ENCODE results near the gene GLYATL1B. TPM values are rescaled to one million over a fixed set of nuclear protein-coding genes. Genes with fewer than 3 reads are reported as not detected.

GLYATL1B gene
- total RNA-seq, 1 donor from 2014 or later, result not detected

DNA sequence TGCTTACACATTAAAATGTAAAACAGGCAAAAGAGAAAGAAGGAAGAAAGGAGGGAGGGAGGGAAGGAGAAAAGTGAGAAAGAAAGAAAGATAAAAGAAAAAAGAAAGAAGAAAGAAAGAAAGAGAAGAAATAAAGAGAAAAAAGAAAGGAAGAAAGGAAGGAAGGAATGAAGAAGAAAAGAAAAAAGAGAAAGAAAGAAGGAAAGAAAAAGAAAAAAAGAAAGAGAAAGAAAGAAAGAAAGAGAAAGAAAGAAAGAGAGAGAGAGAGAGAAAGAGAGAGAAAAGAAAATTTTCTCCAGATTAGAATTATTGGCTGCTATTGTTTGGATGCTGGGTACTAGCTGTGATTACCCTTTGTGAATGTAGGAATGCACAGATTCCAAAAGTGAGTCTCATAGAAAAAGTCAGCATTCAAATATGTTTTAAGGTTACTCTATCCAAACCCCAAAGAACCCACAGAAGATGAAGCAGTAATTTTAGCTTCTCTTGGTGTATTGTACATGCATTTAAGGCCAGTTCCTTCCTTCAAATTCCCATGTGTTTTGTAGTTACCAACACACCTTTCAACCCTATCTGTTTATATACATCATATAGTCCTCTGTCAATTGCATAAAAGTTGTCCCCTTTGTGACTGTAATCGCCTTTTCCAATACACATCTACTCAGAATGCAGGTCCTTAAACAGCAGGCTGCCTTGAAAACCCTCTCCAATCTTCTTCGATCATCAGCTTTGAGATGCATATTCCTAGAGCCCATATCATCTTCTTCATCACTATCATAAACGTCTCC lies 55.8 kb downstream of the GLYATL1B start:
- no peaks in the 10 kb centered on the region for H3K27me3 ChIP-seq (ENCODE audit: control insufficient read depth, insufficient read depth, low read length)
- DNase-seq (ENCODE audit: low read depth) (peak; percentile 20), FAIRE-seq (no peak)
- no peaks in the 10 kb centered on the region for H3K36me3 ChIP-seq (ENCODE audit: control insufficient read depth, insufficient read depth, low read length)
- TF ChIP-seq, protein P1, sequence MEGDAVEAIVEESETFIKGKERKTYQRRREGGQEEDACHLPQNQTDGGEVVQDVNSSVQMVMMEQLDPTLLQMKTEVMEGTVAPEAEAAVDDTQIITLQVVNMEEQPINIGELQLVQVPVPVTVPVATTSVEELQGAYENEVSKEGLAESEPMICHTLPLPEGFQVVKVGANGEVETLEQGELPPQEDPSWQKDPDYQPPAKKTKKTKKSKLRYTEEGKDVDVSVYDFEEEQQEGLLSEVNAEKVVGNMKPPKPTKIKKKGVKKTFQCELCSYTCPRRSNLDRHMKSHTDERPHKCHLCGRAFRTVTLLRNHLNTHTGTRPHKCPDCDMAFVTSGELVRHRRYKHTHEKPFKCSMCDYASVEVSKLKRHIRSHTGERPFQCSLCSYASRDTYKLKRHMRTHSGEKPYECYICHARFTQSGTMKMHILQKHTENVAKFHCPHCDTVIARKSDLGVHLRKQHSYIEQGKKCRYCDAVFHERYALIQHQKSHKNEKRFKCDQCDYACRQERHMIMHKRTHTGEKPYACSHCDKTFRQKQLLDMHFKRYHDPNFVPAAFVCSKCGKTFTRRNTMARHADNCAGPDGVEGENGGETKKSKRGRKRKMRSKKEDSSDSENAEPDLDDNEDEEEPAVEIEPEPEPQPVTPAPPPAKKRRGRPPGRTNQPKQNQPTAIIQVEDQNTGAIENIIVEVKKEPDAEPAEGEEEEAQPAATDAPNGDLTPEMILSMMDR (IDR thresholded peaks at IDR 0.05; ENCODE audit: insufficient read depth, low read length, severe bottlenecking), result no peak
- peak overlapping the region; percentile 86 for H3K4me3 ChIP-seq (ENCODE audit: low read depth, low read length)

DNA sequence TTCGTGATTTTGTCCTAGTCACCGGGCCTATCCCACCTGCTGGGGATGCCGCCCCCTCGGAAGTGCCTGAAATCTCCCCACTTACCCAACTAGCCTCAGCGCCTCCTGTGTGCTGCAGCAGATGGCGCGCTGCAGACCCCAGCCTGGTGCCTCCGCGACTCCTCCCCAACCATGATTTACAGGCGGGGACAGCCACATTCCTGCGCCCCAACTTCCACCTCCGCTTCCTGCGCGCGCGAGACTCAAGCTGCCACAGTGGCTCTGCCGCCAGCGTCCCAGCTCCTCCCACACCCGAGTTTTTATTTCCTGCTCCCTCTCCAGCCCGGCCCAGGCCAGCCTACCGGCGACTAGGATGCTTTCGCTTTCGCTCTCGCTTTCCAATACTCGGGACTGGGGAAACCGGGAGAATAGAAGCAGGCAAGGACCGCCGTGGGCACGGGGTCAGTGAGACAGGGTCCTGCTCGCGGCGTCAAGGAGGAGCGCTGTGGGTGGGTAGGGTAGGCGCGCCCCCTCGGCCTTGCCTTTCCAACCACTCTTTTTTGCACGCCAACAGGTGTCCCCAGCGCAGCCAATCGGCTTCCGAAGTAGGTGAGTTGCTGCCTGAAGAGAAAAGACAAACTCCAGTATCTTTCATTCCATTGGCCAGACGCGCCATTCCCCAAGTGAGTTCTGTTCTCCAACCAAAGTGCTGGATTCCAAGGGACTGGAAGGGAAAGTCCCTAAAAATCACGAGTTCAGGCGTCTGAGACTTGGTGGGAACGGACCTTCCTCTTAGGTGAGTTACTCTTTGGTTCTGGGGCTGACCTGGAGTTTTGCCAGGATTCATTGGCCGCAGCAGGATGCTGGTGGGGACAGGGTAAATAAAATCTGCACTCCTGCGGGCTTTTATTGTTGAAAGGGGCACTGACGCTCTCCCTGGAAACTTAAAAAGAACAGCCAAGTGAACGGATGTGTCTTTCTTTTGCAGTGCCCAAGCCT lies 56.7 kb downstream of the GLYATL1B start, which contains the start of gene FAM111A:
Gene FAM111A (plus strand): TSS at position 327 of the 978 bp plus-strand sequence. CDS start 6,017 bp downstream, outside the sequence.
- H3K4me3 ChIP-seq (ENCODE audit: low read depth, low read length), result peak within 1 kb of the TSS; percentile 86
- DNase-seq (ENCODE audit: low read depth) (peak; percentile 93), FAIRE-seq (peak; percentile 28)
- TF ChIP-seq, protein P1 (IDR thresholded peaks at IDR 0.05; ENCODE audit: insufficient read depth, low read length, severe bottlenecking), result peak; percentile 15
- H3K27me3 ChIP-seq (ENCODE audit: control insufficient read depth, insufficient read depth, low read length), result no peaks in the 10 kb centered on the region
- no peaks in the 10 kb centered on the region for H3K36me3 ChIP-seq (ENCODE audit: control insufficient read depth, insufficient read depth, low read length)

DNA sequence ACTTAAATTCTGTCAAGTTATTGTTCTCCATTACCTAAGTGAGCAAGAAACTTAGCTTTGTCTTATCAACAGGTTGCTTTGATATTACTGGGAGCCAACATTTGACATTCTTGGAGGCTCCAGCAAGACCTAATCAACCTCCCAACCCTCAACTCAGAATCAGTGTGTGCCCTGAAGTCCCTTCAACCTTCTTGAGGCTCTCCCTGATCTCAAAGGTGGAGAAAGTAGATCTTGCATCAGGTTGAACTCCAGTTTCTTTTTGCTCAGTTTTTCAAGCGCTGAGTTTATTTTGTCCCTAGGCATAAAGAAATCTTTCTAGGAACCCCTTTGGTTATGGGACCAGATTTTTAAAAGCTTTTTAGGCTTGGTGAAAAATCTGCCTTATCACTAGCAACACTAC lies 58.0 kb downstream of the GLYATL1B start:
- DNase-seq (ENCODE audit: low read depth), result peak; percentile 7
- FAIRE-seq, result no peak
- Histone ChIP-seq H3K36me3 (ENCODE audit: control insufficient read depth, insufficient read depth, low read length) (no peaks in the 10 kb centered on the region), H3K4me3 (ENCODE audit: low read depth, low read length) (peak overlapping the region; percentile 52), H3K27me3 (ENCODE audit: control insufficient read depth, insufficient read depth, low read length) (no peaks in the 10 kb centered on the region)
- TF ChIP-seq, protein P1 (IDR thresholded peaks at IDR 0.05; ENCODE audit: insufficient read depth, low read length, severe bottlenecking), result no peak

Other genes with a start within 250 kb of the GLYATL1B start
- gene GLYATL2, start 241.6 kb upstream of the GLYATL1B start, total RNA-seq, result 0.13 TPM in 1 of 2 replicates, not detected in the other
- gene GLYATL1, start 146.8 kb upstream of the GLYATL1B start, total RNA-seq, result not detected in 2 replicates
- under 0.01 TPM in 2 replicates for gene FAM111B, start 20.9 kb downstream of the GLYATL1B start, total RNA-seq
- gene FAM111A, start 56.5 kb downstream of the GLYATL1B start, total RNA-seq, result 7.9 and 18.3 TPM in 2 replicates
- gene DTX4, start 85.8 kb downstream of the GLYATL1B start, total RNA-seq, result 2.4 and 2.6 TPM in 2 replicates
- not detected in 2 replicates for gene MPEG1, start 126.6 kb downstream of the GLYATL1B start, total RNA-seq